Measurements from ENCODE around the gene RAB3A. TPM values are rescaled to one million over a fixed set of nuclear protein-coding genes. Genes with fewer than 3 reads are reported as not detected.
"Not testable (repeated sequence)": the region's sequence is repeated elsewhere in the genome, so short reads cannot be mapped to it uniquely, and the experiment has no call there.

Gene RAB3A
- total RNA-seq, 1 experiment from 2014 or later = 2.7 TPM

GRCh38 chr19:18214779-18215433 is 11.1 kb upstream of the RAB3A start:
- no peaks in the 10 kb centered on the region for H3K36me3 ChIP-seq

GRCh38 chr19:18211683-18212082 is 7.8 kb upstream of the RAB3A start:
- Histone ChIP-seq H3K27me3 (no peaks in the 10 kb centered on the region), H3K36me3 (no peaks in the 10 kb centered on the region), H3K27ac (no peak overlapping the region), H3K4me1 (no peaks in the 10 kb centered on the region), H3K4me3 (no peak overlapping the region), H3K9me3 (replicated peaks) (no peaks in the 10 kb centered on the region)
- DNase-seq = no peak

More at GRCh38 chr19:18214779-18215433, 11.1 kb upstream of the RAB3A start:
- H3K9me3 ChIP-seq (replicated peaks) = no peaks in the 10 kb centered on the region
- no peak overlapping the region for H3K27ac ChIP-seq
- H3K4me3 ChIP-seq = no peak overlapping the region
- no peak for DNase-seq
- no peaks in the 10 kb centered on the region for H3K4me1 ChIP-seq
- H3K27me3 ChIP-seq = no peaks in the 10 kb centered on the region

- H3K27ac ChIP-seq; H3K9me3 ChIP-seq (replicated peaks); H3K4me1 ChIP-seq; DNase-seq; H3K27me3 ChIP-seq; H3K36me3 ChIP-seq; H3K4me3 ChIP-seq: not testable (repeated sequence)
These were observed 6.1 kb upstream of the RAB3A start for GRCh38 chr19:18209912-18210311.

GRCh38 chr19:18208098-18208951 is 4.5 kb upstream of the RAB3A start:
- Histone ChIP-seq H3K4me3 (no peak overlapping the region), H3K27ac (no peak overlapping the region), H3K9me3 (replicated peaks) (no peaks in the 10 kb centered on the region), H3K36me3 (no peaks in the 10 kb centered on the region), H3K4me1 (no peaks in the 10 kb centered on the region; the same call in 1 of the 2 replicates), H3K27me3 (no peaks in the 10 kb centered on the region)
- peak; percentile 42 to 65 for DNase-seq

GRCh38 chr19:18206018-18206417 is 2.2 kb upstream of the RAB3A start:
- Histone ChIP-seq H3K4me1 (peaks cover 4% of the 10 kb centered on the region; the same call in 1 of the 2 replicates), H3K27me3 (0 out of 2 replicates have a peak, but pooled peaks cover 3% of the 10 kb centered on the region), H3K27ac (peak overlapping the region; percentile 82), H3K9me3 (replicated peaks) (no peaks in the 10 kb centered on the region), H3K4me3 (peak overlapping the region; percentile 57), H3K36me3 (no peaks in the 10 kb centered on the region)
- peak; percentile 35 to 43 for DNase-seq

- H3K27me3 ChIP-seq = 0 out of 2 replicates have a peak, but pooled peaks cover 3% of the 10 kb centered on the region
- peak overlapping the region; percentile 57 for H3K4me3 ChIP-seq
- peak; percentile 92 to 93 for DNase-seq
These were observed 1.5 kb upstream of the RAB3A start for GRCh38 chr19:18205200-18205892.

GRCh38 chr19:18204394-18205199 is 755 bp upstream of the RAB3A start:
- Histone ChIP-seq H3K27ac (peak overlapping the region; percentile 82), H3K9me3 (replicated peaks) (no peaks in the 10 kb centered on the region), H3K4me1 (peaks cover 4% of the 10 kb centered on the region; the same call in 1 of the 2 replicates), H3K36me3 (no peaks in the 10 kb centered on the region), H3K27me3 (0 out of 2 replicates have a peak, but pooled peaks cover 3% of the 10 kb centered on the region), H3K4me3 (peak overlapping the region; percentile 57)
- DNase-seq = peak; percentile 75 to 94

More at GRCh38 chr19:18205200-18205892, 1.5 kb upstream of the RAB3A start:
- no peaks in the 10 kb centered on the region for H3K9me3 ChIP-seq (replicated peaks)
- peaks cover 4% of the 10 kb centered on the region; the same call in 1 of the 2 replicates for H3K4me1 ChIP-seq
- no peaks in the 10 kb centered on the region for H3K36me3 ChIP-seq
- peak overlapping the region; percentile 82 for H3K27ac ChIP-seq

GRCh38 chr19:18203408-18203862 is 407 bp downstream of the RAB3A start:
- H3K27ac ChIP-seq = no peak overlapping the region

GRCh38 chr19:18202778-18203407 is 949 bp downstream of the RAB3A start:
- Histone ChIP-seq H3K36me3 (no peaks in the 10 kb centered on the region), H3K9me3 (replicated peaks) (no peaks in the 10 kb centered on the region), H3K27ac (no peak overlapping the region), H3K27me3 (0 out of 2 replicates have a peak, but pooled peaks cover 3% of the 10 kb centered on the region), H3K4me1 (peaks cover 4% of the 10 kb centered on the region; the same call in 1 of the 2 replicates), H3K4me3 (peak overlapping the region; percentile 56)
- DNase-seq = peak; percentile 48 to 62

More at GRCh38 chr19:18203408-18203862, 407 bp downstream of the RAB3A start:
- H3K9me3 ChIP-seq (replicated peaks) = no peaks in the 10 kb centered on the region
- H3K36me3 ChIP-seq = no peaks in the 10 kb centered on the region
- DNase-seq = peak; percentile 30 to 36
- H3K27me3 ChIP-seq = 0 out of 2 replicates have a peak, but pooled peaks cover 3% of the 10 kb centered on the region
- H3K4me1 ChIP-seq = peaks cover 4% of the 10 kb centered on the region; the same call in 1 of the 2 replicates
- H3K4me3 ChIP-seq = peak overlapping the region; percentile 56

- H3K4me3 ChIP-seq = no peak overlapping the region
- H3K27me3 ChIP-seq = 0 out of 2 replicates have a peak, but pooled peaks cover 3% of the 10 kb centered on the region
- no peaks in the 10 kb centered on the region for H3K36me3 ChIP-seq
- no peaks in the 10 kb centered on the region for H3K9me3 ChIP-seq (replicated peaks)
- no peak for DNase-seq
- H3K4me1 ChIP-seq = peaks cover 4% of the 10 kb centered on the region; the same call in 1 of the 2 replicates
- H3K27ac ChIP-seq = no peak overlapping the region
These were observed 1.5 kb downstream of the RAB3A start for GRCh38 chr19:18202397-18202777.

GRCh38 chr19:18198374-18198773 is 5.5 kb downstream of the RAB3A start:
- peaks cover 4% of the 10 kb centered on the region; the same call in 1 of the 2 replicates for H3K4me1 ChIP-seq
- no peaks in the 10 kb centered on the region for H3K9me3 ChIP-seq (replicated peaks)
- H3K36me3 ChIP-seq = no peaks in the 10 kb centered on the region
- no peak overlapping the region for H3K27ac ChIP-seq
- no peak overlapping the region for H3K4me3 ChIP-seq
- no peak for DNase-seq
- 0 out of 2 replicates have a peak, but pooled peaks cover 3% of the 10 kb centered on the region for H3K27me3 ChIP-seq

GRCh38 chr19:18197941-18198340 is 5.9 kb downstream of the RAB3A start:
- Histone ChIP-seq H3K9me3 (replicated peaks) (no peaks in the 10 kb centered on the region), H3K27me3 (no peaks in the 10 kb centered on the region)

GRCh38 chr19:18197306-18197705 is 6.5 kb downstream of the RAB3A start:
- no peak for DNase-seq
- no peaks in the 10 kb centered on the region for H3K36me3 ChIP-seq
- no peak overlapping the region for H3K27ac ChIP-seq
- H3K9me3 ChIP-seq (replicated peaks) = no peaks in the 10 kb centered on the region
- H3K27me3 ChIP-seq = no peaks in the 10 kb centered on the region
- H3K4me3 ChIP-seq = no peak overlapping the region
- H3K4me1 ChIP-seq = no peaks in the 10 kb centered on the region

More at GRCh38 chr19:18197941-18198340, 5.9 kb downstream of the RAB3A start:
- DNase-seq = no peak
- Histone ChIP-seq H3K36me3 (no peaks in the 10 kb centered on the region), H3K4me3 (no peak overlapping the region), H3K4me1 (peaks cover 1% of the 10 kb centered on the region; the same call in 1 of the 2 replicates), H3K27ac (no peak overlapping the region)

Measured in SJCRH30 (cell line).